ENCODE data around the gene PRM1.

PRM1 gene

DNA sequence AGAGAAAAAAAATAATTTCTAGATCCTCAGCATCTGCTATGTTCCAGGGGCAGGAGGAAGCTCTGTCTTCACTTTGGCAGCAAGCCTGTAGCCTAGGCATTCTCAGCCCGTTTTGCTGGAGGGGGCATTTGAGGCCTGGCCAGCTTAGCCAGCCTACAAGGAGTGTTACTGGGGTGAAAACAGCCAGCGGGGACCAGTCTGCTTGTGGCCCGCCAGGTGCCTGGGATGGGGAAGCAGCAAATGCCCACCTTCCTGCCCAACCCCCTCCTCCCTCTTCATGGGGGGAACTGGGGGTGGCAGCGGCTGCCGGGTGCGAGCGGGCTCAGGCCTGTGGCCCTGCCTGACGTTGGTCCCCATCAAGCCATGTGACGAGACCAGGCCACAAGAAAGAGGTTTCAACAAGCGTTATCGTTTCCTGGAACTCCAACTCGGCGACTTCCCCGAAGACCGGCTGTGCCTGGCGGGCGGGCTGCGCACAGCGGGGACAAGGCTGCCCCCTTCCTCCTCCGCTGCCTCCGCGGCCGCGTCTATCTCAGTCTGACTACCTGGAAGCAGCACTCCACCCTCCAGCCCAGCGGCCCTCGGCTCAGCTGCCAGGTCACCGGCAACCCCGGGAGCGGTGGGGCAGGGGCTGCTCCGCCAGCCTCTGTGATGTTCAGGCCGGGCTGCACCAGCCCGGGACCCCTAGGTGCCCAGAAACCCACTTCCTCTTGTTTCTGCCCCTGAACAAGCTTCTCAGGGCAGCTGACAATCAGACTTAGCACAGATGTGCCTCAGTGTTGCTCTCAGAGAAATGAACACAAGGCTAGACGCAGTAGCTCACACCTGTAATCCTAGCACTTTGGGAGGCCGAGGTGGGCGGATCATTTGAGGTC is 48.0 kb downstream of the PRM1 start:
- DNase-seq = peak; percentile 95

DNA sequence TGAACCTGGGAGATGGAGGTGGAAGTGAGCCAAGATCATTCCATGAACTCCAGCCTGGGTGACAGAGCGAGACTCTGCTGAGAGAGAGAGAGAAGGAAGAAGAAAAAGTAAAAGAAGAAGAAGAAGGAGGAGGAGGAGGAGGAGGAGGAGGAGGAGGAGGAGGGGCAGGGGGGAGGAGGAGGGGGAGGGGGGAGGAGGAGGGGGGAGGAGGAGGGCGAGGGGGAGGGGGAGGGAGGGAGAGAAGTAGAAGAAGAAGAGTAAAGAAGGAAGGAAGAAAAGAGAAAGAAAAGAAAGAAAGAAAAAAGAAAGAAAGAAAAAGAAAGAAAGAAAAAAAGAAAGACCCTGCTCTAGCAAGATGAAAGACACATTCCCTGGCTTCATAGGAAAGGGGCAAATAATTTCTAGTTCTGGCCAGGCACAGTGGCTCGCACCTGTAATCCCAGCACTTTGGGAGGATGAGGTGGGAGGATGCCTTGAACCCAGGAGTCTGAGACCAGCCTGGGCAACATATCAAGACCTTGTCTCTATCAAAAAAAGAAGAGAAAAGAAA is 48.8 kb downstream of the PRM1 start:
- DNase-seq = no peak

DNA sequence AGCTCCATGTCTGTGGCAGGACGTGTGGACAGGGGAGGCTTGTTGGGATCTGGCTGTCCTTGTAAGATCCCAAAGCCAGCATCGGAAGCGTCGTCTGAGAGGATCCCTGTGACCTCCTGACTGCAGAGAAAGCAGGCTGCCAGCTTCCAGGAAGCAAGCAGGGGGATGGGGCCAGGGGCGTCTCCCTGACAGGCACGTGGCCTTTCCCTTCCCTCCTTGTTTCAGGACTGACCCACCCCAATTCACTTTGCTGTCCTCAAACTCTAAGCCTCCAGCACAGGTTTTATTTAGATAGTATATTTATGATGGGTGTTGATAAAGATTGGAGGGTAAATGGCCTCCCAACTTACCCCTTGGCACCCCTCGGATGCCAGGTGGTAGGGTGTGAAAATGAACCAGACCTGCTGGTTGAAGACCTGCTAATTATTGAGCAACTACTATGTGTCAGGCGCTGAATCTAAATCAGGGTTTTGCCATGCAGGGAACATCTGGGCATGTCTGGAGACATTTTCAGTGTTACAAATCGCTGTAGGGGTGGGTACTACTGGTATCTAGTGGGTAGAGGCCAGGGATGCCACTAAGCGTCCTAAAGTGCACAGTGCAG is 49.7 kb downstream of the PRM1 start:
- DNase-seq = no peak
